HEK293 (cell line): ENCODE measurements around the gene MYO1D.
A peak's percentile ranks its signal among the peaks of the same experiment; 100 is the strongest.

ENCODE experiments used
- CTCF ChIA-PET: fragments of 350-600 bp; formaldehyde crosslinking; extraction: SDS; loops from one replicate; lab custom pipeline; 2021; ENCODE audit warnings: antibody characterized with exemption; lab: Yijun Ruan, JAX
- POLR2A ChIA-PET: fragments of 300-600 bp; formaldehyde crosslinking; extraction: SDS; loops from one replicate; lab custom pipeline; 2020; ENCODE audit warnings: antibody characterized with exemption, inconsistent platforms; lab: Yijun Ruan, JAX
- H3K27ac ChIP-seq: fragments of 200-500 bp; sonication (Bioruptor generic); 2 replicates; pipeline ENCODE4 v1.5.1; 2014; ENCODE audit warnings: low read depth, low read length, control low read depth, inconsistent platforms; ENCODE audit errors: extremely low read depth
- H3K36me3 ChIP-seq, 2 experiments: fragments of 200-500 bp in 1 of 2; sonication (Bioruptor generic) in 1 of 2; 1 replicate in 1 of 2; 2 replicates in 1 of 2; pipeline ENCODE4 v1.5.1; 2014 to 2017; ENCODE audit warnings: inconsistent platforms in 2 of 2, low read length in 2 of 2; ENCODE audit not compliant: control insufficient read depth in 2 of 2, insufficient read depth in 1 of 2
- H3K4me1 ChIP-seq: fragments of 200-500 bp; sonication (Bioruptor generic); 2 replicates; pipeline ENCODE4 v1.5.1; 2014; ENCODE audit warnings: mild to moderate bottlenecking, low read length, inconsistent platforms; ENCODE audit not compliant: control insufficient read depth, insufficient read depth
- H3K4me3 ChIP-seq: 2 replicates; pipeline ENCODE4 v1.5.1; 2011; ENCODE audit warnings: low read depth, mild to moderate bottlenecking, control low read depth, low read length, moderate library complexity
- H3K9me3 ChIP-seq: fragments of 200-500 bp; sonication (Bioruptor generic); 2 replicates; pipeline ENCODE4 v1.5.1; 2014; ENCODE audit warnings: low read depth, low read length, inconsistent platforms; ENCODE audit not compliant: control insufficient read depth, insufficient read depth
- BCL11B ChIP-seq: fragments of 450-650 bp; formaldehyde crosslinking; IDR thresholded peaks from 2 replicates; pipeline ENCODE4 v1.5.1; 2016; ENCODE audit warnings: low read depth, missing biosample characterization, missing genetic modification characterization
- HOXD13 ChIP-seq: sonication (generic); formaldehyde crosslinking; IDR thresholded peaks from 2 replicates; pipeline ENCODE4 v1.8.0; 2022; ENCODE audit warnings: missing genetic modification reagents, borderline replicate concordance
- KLF1 ChIP-seq: fragments of 450-650 bp; formaldehyde crosslinking; IDR thresholded peaks from 2 replicates; pipeline ENCODE4 v1.5.1; 2016; ENCODE audit warnings: missing biosample characterization, missing genetic modification characterization
- PRDM1 ChIP-seq: fragments of 450-650 bp; formaldehyde crosslinking; IDR thresholded peaks from 2 replicates; pipeline ENCODE4; 2016; ENCODE audit warnings: missing biosample characterization, missing genetic modification characterization
- PRDM6 ChIP-seq: fragments of 450-650 bp; formaldehyde crosslinking; IDR thresholded peaks from 2 replicates; pipeline ENCODE4 v1.5.1; 2017; ENCODE audit warnings: missing biosample characterization, missing genetic modification characterization
- REPIN1 ChIP-seq: fragments of 450-650 bp; formaldehyde crosslinking; IDR thresholded peaks from 2 replicates; pipeline ENCODE4 v1.5.1; 2017; ENCODE audit warnings: missing biosample characterization, missing genetic modification characterization, low read depth
- SCRT1 ChIP-seq: fragments of 450-650 bp; formaldehyde crosslinking; IDR thresholded peaks from 2 replicates; pipeline ENCODE4 v1.5.1; 2016; ENCODE audit warnings: missing biosample characterization, missing genetic modification characterization, borderline replicate concordance
- SCRT2 ChIP-seq: fragments of 450-650 bp; formaldehyde crosslinking; IDR thresholded peaks from 2 replicates; pipeline ENCODE4 v1.5.1; 2016; ENCODE audit warnings: missing biosample characterization, missing genetic modification characterization
- ZBTB49 ChIP-seq: fragments of 450-650 bp; formaldehyde crosslinking; IDR thresholded peaks from 2 replicates; pipeline ENCODE4 v1.5.1; 2016; ENCODE audit warnings: missing biosample characterization, missing genetic modification characterization, low read depth
- ZNF23 ChIP-seq: fragments of 450-650 bp; formaldehyde crosslinking; IDR thresholded peaks from 2 replicates; pipeline ENCODE4 v1.5.1; 2016; ENCODE audit warnings: missing biosample characterization, missing genetic modification characterization, borderline replicate concordance
- ZNF24 ChIP-seq: fragments of 450-650 bp; formaldehyde crosslinking; IDR thresholded peaks from 2 replicates; pipeline ENCODE4 v1.5.1; 2016; ENCODE audit warnings: missing biosample characterization, missing genetic modification characterization
- ZNF473 ChIP-seq: fragments of 450-650 bp; formaldehyde crosslinking; IDR thresholded peaks from 2 replicates; pipeline ENCODE4 v1.5.1; 2017; ENCODE audit warnings: missing biosample characterization, missing genetic modification characterization
- ZNF488 ChIP-seq: fragments of 450-650 bp; formaldehyde crosslinking; IDR thresholded peaks from 2 replicates; pipeline ENCODE4 v1.5.1; 2016; ENCODE audit warnings: missing biosample characterization, missing genetic modification characterization
- ZNF514 ChIP-seq: fragments of 450-650 bp; formaldehyde crosslinking; IDR thresholded peaks from 2 replicates; pipeline ENCODE4 v1.5.1; 2016; ENCODE audit warnings: missing biosample characterization, missing genetic modification characterization
- ZNF529 ChIP-seq: fragments of 450-650 bp; formaldehyde crosslinking; IDR thresholded peaks from 2 replicates; pipeline ENCODE4 v1.5.1; 2017; ENCODE audit warnings: missing genetic modification characterization, missing biosample characterization; ENCODE audit not compliant: insufficient replicate concordance
- ZNF610 ChIP-seq: fragments of 450-650 bp; formaldehyde crosslinking; IDR thresholded peaks from 2 replicates; pipeline ENCODE4 v1.5.1; 2016; ENCODE audit warnings: missing biosample characterization, missing genetic modification characterization, borderline replicate concordance
- ZNF658 ChIP-seq: fragments of 450-650 bp; formaldehyde crosslinking; IDR thresholded peaks from 2 replicates; pipeline ENCODE4; 2016; ENCODE audit warnings: missing biosample characterization, missing genetic modification characterization
- ZNF843 ChIP-seq: fragments of 450-650 bp; formaldehyde crosslinking; IDR thresholded peaks from 2 replicates; pipeline ENCODE4 v1.5.1; 2016; ENCODE audit warnings: missing biosample characterization, missing genetic modification characterization

MYO1D gene

GRCh38 chr17:32833526-32833925 is 43.4 kb downstream of the MYO1D start:
- Histone ChIP-seq H3K4me1 (0 out of 2 replicates have a peak, but pooled peaks cover 3% of the 10 kb centered on the region), H3K9me3 (no peaks in the 10 kb centered on the region), H3K36me3 (no peaks in the 10 kb centered on the region), H3K27ac (no peak overlapping the region), H3K4me3 (no peak overlapping the region)
- TF ChIP-seq ZNF529 (tag by site-specific recombination) (no peak), HOXD13 (no peak), ZNF488 (tag by site-specific recombination) (no peak), SCRT2 (tag by site-specific recombination) (peak; percentile 90), BCL11B (no peak), SCRT1 (peak; percentile 76; the same call in 1 of the 2 replicates), ZNF658 (tag by site-specific recombination) (no peak), KLF1 (no peak)
- CTCF ChIA-PET, result no interaction called here
- POLR2A ChIA-PET, result no interaction called here

- Histone ChIP-seq H3K9me3 (no peaks in the 10 kb centered on the region), H3K36me3 (no peaks in the 10 kb centered on the region), H3K27ac (no peak overlapping the region), H3K4me3 (no peak overlapping the region), H3K4me1 (0 out of 2 replicates have a peak, but pooled peaks cover 4% of the 10 kb centered on the region)
- POLR2A ChIA-PET, result no interaction called here
- TF ChIP-seq ZBTB49 (tag by site-specific recombination) (no peak), ZNF610 (tag by site-specific recombination) (no peak)
- CTCF ChIA-PET, result interaction anchor here (1.4 kb wide), 1 partner anchor 50 kb away, joined by 4 read pairs; no protein-coding TSS in a partner anchor
These were observed 43.8 kb downstream of the MYO1D start for GRCh38 chr17:32833076-32833475.

- TF ChIP-seq ZNF843 (no peak), ZNF23 (tag by site-specific recombination) (no peak), ZNF473 (tag by site-specific recombination) (no peak), ZNF24 (tag by site-specific recombination) (no peak), PRDM1 (tag by site-specific recombination) (no peak)
- TF ChIP-seq, all 188 proteins: peak for 0
- no peaks in the 10 kb centered on the region for H3K9me3 ChIP-seq
- 0 out of 2 replicates have a peak, but pooled peaks cover 4% of the 10 kb centered on the region for H3K4me1 ChIP-seq
- H3K27ac ChIP-seq, result no peak overlapping the region
- CTCF ChIA-PET, result interaction anchor here (0.9 to 1.4 kb wide), 3 partner anchors 49 to 105 kb away, joined by 3 to 5 read pairs (median 4); no protein-coding TSS in a partner anchor
- POLR2A ChIA-PET, result no interaction called here
- H3K36me3 ChIP-seq, result no peaks in the 10 kb centered on the region
- H3K4me3 ChIP-seq, result no peak overlapping the region
These were observed 45.2 kb downstream of the MYO1D start for GRCh38 chr17:32831627-32832243.

GRCh38 chr17:32831223-32831622 is 45.7 kb downstream of the MYO1D start:
- POLR2A ChIA-PET, result no interaction called here
- Histone ChIP-seq H3K4me3 (no peak overlapping the region), H3K36me3 (no peaks in the 10 kb centered on the region), H3K9me3 (no peaks in the 10 kb centered on the region), H3K4me1 (0 out of 2 replicates have a peak, but pooled peaks cover 4% of the 10 kb centered on the region), H3K27ac (no peak overlapping the region)
- no peak for TF ChIP-seq REPIN1 (tag by site-specific recombination)
- no peak for TF ChIP-seq ZNF514 (tag by site-specific recombination)
- TF ChIP-seq PRDM6 (tag by site-specific recombination), result peak; percentile 15; the same call in 1 of the 2 replicates
- CTCF ChIA-PET, result interaction anchor here (1.0 to 2.0 kb wide), 2 partner anchors 46 to 105 kb away, joined by 5 read pairs; partner anchors contain the start of gene MYO1D
